Posterior cingulate gyrus (tissue), 11 donors: ENCODE measurements around the gene AFF3.
"Not testable (repeated sequence)": the region's sequence is repeated elsewhere in the genome, so short reads cannot be mapped to it uniquely, and the experiment has no call there.

Experiments
- DNase-seq, 10 donors: peaks; one replicate each; pipeline versions ENCODE4 v3.0.0 to v3.0.0-alpha.2; 2020 to 2021; ENCODE audit warnings: mixed read lengths in 3 of 10
- intact Hi-C: fragments of 100-400 bp; cut with DNase I; formaldehyde crosslinking; loops from one replicate; pipeline ENCODE4 v1.15.1; 2023

The AFF3 gene

GRCh38 chr2:100142393-100142792 is at the start of gene AFF3:
Gene AFF3, minus strand, starts transcription at chr2:100142590. Its CDS starts 38,136 bp downstream, at chr2:100104454.
- intact Hi-C loops, result no loop called here
- DNase-seq, result no peak

GRCh38 chr2:100189387-100189786 is 47.0 kb upstream of the AFF3 start:
- intact Hi-C loops, result no loop called here
- no peak for DNase-seq

- intact Hi-C loops, result no loop called here
- DNase-seq, result no peak
These were observed 45.9 kb upstream of the AFF3 start for GRCh38 chr2:100188326-100188725.

GRCh38 chr2:100186126-100186525 is 43.7 kb upstream of the AFF3 start:
- intact Hi-C loops, result no loop called here
- no peak for DNase-seq

GRCh38 chr2:100185516-100185915 is 43.1 kb upstream of the AFF3 start:
- intact Hi-C loops, result no loop called here
- no peak for DNase-seq

- intact Hi-C loops, result no loop called here
- DNase-seq, result no peak
These were observed 42.7 kb upstream of the AFF3 start for GRCh38 chr2:100185105-100185504.

GRCh38 chr2:100184055-100184737 is 41.8 kb upstream of the AFF3 start:
- intact Hi-C loops, result no loop called here
- DNase-seq, result no peak

GRCh38 chr2:100182494-100183361 is 40.3 kb upstream of the AFF3 start:
- intact Hi-C loops, result no loop called here
- no peak for DNase-seq

- DNase-seq, result no peak
- intact Hi-C loops, result no loop called here
These were observed 38.1 kb upstream of the AFF3 start for GRCh38 chr2:100180503-100180902.

GRCh38 chr2:100179806-100180205 is 37.4 kb upstream of the AFF3 start:
- DNase-seq, result no peak
- intact Hi-C loops, result no loop called here

GRCh38 chr2:100178864-100179263 is 36.5 kb upstream of the AFF3 start:
- no peak for DNase-seq
- intact Hi-C loops, result no loop called here

- no peak for DNase-seq
- intact Hi-C loops, result no loop called here
These were observed 35.8 kb upstream of the AFF3 start for GRCh38 chr2:100178085-100178788.

GRCh38 chr2:100176925-100177324 is 34.5 kb upstream of the AFF3 start:
- intact Hi-C loops, result no loop called here
- DNase-seq, result no peak

GRCh38 chr2:100174026-100174431 is 31.6 kb upstream of the AFF3 start:
- no peak for DNase-seq
- intact Hi-C loops, result no loop called here

GRCh38 chr2:100166701-100167100 is 24.3 kb upstream of the AFF3 start:
- no peak for DNase-seq
- intact Hi-C loops, result no loop called here

GRCh38 chr2:100163605-100164004 is 21.2 kb upstream of the AFF3 start:
- no peak for DNase-seq
- intact Hi-C loops, result no loop called here

- intact Hi-C loops, result no loop called here
- DNase-seq, result no peak
These were observed 19.7 kb upstream of the AFF3 start for GRCh38 chr2:100161945-100162620.

- DNase-seq, result no peak
- intact Hi-C loops, result no loop called here
These were observed 18.0 kb upstream of the AFF3 start for GRCh38 chr2:100160396-100160795.

GRCh38 chr2:100151832-100152231 is 9.4 kb upstream of the AFF3 start:
- intact Hi-C loops, result not testable (repeated sequence)

GRCh38 chr2:100151310-100151709 is 8.9 kb upstream of the AFF3 start:
- no peak for DNase-seq
- intact Hi-C loops, result no loop called here

More at GRCh38 chr2:100151832-100152231, 9.4 kb upstream of the AFF3 start:
- not testable (repeated sequence) for DNase-seq

GRCh38 chr2:100148883-100149282 is 6.5 kb upstream of the AFF3 start:
- no peak for DNase-seq
- intact Hi-C loops, result no loop called here
